SU-DHL-6 (cell line): ENCODE results near the gene SYTL1.

Experiments
- EZH2phosphoT487 ChIP-seq: fragments of 200-600 bp; sonication (generic), shearing (Covaris generic); conservative IDR thresholded peaks from 2 replicates; pipeline ENCODE4 v1.6.1; 2018; ENCODE audit warnings: mild to moderate bottlenecking, antibody characterized with exemption, low read length, moderate library complexity, mixed read lengths
- TF ChIP-seq, protein P1 (sequence below): fragments of 200-600 bp; sonication (generic); IDR thresholded peaks from one replicate; pipeline ENCODE4 v1.5.1; 2017; ENCODE audit warnings: antibody characterized with exemption, mild to moderate bottlenecking, low read length, moderate library complexity; ENCODE audit not compliant: insufficient read depth, poor library complexity, severe bottlenecking

DNA sequence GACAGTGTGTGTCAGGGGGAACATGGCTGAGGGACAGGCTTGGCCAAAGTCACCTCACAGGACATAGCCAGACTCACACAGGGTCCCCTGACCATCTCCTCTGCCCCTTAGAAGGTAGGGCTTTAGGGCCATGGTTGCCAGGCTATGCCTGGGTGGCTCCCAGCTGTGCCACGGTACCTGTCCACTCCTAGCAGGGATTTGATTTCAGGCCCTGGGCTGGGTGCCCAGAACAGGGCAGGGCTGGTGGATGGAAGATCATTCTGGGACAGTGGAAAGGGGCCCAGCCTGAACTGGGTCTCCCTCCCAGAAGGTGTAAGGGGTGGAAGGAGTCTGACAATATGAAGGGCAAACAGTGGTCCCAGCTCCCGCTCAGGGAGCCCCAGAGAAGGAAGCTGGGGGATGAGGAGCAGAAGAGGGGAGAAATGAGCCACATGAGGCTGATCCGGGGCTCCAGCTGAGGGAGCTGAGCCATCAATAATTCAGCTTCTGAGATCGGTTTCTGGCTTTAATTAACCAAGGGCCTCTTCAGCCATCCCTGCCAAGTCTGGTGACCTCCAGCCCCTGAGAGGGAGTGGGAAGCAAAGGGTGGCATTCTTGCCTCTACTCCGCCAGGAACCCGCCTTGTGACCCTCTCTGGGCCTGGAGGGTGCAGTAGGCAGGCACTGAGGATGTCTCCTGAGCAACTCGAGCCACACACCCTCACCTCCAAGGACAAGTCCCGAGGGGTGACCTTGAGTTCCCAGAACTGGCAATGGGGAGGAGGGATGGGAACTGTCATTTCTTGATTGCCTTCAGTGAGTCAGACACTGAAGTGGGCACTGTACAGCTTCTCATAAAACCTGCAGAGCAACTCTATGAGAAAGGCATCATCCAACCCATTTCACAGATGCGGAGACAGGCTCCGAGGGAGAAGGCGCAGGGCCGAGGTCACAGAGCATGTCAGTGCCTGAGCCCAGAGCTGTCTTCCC is 39.2 kb downstream of the SYTL1 start:
- TF ChIP-seq, protein P1, sequence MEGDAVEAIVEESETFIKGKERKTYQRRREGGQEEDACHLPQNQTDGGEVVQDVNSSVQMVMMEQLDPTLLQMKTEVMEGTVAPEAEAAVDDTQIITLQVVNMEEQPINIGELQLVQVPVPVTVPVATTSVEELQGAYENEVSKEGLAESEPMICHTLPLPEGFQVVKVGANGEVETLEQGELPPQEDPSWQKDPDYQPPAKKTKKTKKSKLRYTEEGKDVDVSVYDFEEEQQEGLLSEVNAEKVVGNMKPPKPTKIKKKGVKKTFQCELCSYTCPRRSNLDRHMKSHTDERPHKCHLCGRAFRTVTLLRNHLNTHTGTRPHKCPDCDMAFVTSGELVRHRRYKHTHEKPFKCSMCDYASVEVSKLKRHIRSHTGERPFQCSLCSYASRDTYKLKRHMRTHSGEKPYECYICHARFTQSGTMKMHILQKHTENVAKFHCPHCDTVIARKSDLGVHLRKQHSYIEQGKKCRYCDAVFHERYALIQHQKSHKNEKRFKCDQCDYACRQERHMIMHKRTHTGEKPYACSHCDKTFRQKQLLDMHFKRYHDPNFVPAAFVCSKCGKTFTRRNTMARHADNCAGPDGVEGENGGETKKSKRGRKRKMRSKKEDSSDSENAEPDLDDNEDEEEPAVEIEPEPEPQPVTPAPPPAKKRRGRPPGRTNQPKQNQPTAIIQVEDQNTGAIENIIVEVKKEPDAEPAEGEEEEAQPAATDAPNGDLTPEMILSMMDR: no peak
- TF ChIP-seq EZH2phosphoT487: no peak
